HG03196 (cell line): ENCODE measurements around the gene ARHGEF39.

Experiments used
- ATAC-seq: cut with Tn5 transposase; IDR thresholded peaks from one replicate; pipeline ENCODE4 v1.9.1; 2021; ENCODE audit not compliant: unreplicated experiment

The ARHGEF39 gene

GRCh38 chr9:35679091-35679490 is 14.1 kb upstream of the ARHGEF39 start:
- no peak for ATAC-seq

GRCh38 chr9:35675732-35676392 is 10.9 kb upstream of the ARHGEF39 start:
- ATAC-seq = no peak

- no peak for ATAC-seq
These were observed 10.2 kb upstream of the ARHGEF39 start for GRCh38 chr9:35675204-35675603.

- ATAC-seq = no peak
These were observed 9.0 kb upstream of the ARHGEF39 start for GRCh38 chr9:35674025-35674361.

- ATAC-seq = no peak
These were observed 8.4 kb upstream of the ARHGEF39 start, which contains the start of gene CA9 for GRCh38 chr9:35673132-35674024. TSS of gene CA9 (plus strand) at chr9:35673928. CDS start at chr9:35673960, 32 bp downstream.

- no peak for ATAC-seq
These were observed 4.5 kb upstream of the ARHGEF39 start for GRCh38 chr9:35669331-35670145.

- ATAC-seq = no peak
These were observed 2.9 kb upstream of the ARHGEF39 start for GRCh38 chr9:35667939-35668338.

GRCh38 chr9:35666549-35666948 is 1.6 kb upstream of the ARHGEF39 start:
- ATAC-seq = no peak

- no peak for ATAC-seq
These were observed 1.1 kb upstream of the ARHGEF39 start for GRCh38 chr9:35666045-35666444.

GRCh38 chr9:35665471-35665818 is 450 bp upstream of the ARHGEF39 start:
- ATAC-seq = no peak

- ATAC-seq = no peak
These were observed 2.6 kb downstream of the ARHGEF39 start for GRCh38 chr9:35662437-35662836.

- no peak for ATAC-seq
These were observed 3.1 kb downstream of the ARHGEF39 start for GRCh38 chr9:35661756-35662350.

GRCh38 chr9:35660966-35661415 is 4.0 kb downstream of the ARHGEF39 start:
- no peak for ATAC-seq

GRCh38 chr9:35659340-35659739 is 5.7 kb downstream of the ARHGEF39 start:
- ATAC-seq = no peak

GRCh38 chr9:35658968-35659220 is 6.1 kb downstream of the ARHGEF39 start:
- no peak for ATAC-seq

GRCh38 chr9:35658137-35658967 is 6.6 kb downstream of the ARHGEF39 start, which contains the start of gene CCDC107:
TSS of gene CCDC107 (plus strand) at chr9:35658292. CDS start at chr9:35658380, 88 bp downstream.
- peak; percentile 58 for ATAC-seq

GRCh38 chr9:35657546-35658136 is 7.4 kb downstream of the ARHGEF39 start, which contains the start of gene RMRP:
TSS of gene RMRP (minus strand) at chr9:35658019.
- ATAC-seq = peak; percentile 85

GRCh38 chr9:35656831-35657545 is 8.0 kb downstream of the ARHGEF39 start:
- ATAC-seq = no peak

- ATAC-seq = no peak
These were observed 8.6 kb downstream of the ARHGEF39 start for GRCh38 chr9:35656348-35656747.
